GM12875 (cell line): ENCODE results near the gene DNAJC9.

Experiments
- H3K4me3 ChIP-seq: one replicate; pipeline ENCODE4 v1.5.1; 2011; ENCODE audit warnings: low read depth, low read length, control low read depth
- CTCF ChIP-seq: IDR thresholded peaks from 2 replicates; pipeline ENCODE4 v1.5.1; 2011; ENCODE audit warnings: low read depth, mild to moderate bottlenecking, control low read depth, inconsistent platforms, low read length, moderate library complexity, borderline replicate concordance; ENCODE audit not compliant: insufficient read depth

Gene DNAJC9

GRCh38 chr10:73225518-73225917, 21.5 kb downstream of the DNAJC9 start:
- TF ChIP-seq CTCF: no peak
- H3K4me3 ChIP-seq: no peak overlapping the region

- H3K4me3 ChIP-seq: no peak overlapping the region
- no peak for TF ChIP-seq CTCF
Observed at GRCh38 chr10:73220989-73221388, 26.1 kb downstream of the DNAJC9 start.

GRCh38 chr10:73219384-73219783, 27.7 kb downstream of the DNAJC9 start:
- no peak for TF ChIP-seq CTCF

GRCh38 chr10:73218431-73219191, 28.4 kb downstream of the DNAJC9 start:
- TF ChIP-seq CTCF: peak; percentile 50; the same call in 1 of the 2 replicates

More at GRCh38 chr10:73219384-73219783, 27.7 kb downstream of the DNAJC9 start:
- H3K4me3 ChIP-seq: no peak overlapping the region

GRCh38 chr10:73217628-73218027, 29.4 kb downstream of the DNAJC9 start:
- TF ChIP-seq CTCF: no peak
- H3K4me3 ChIP-seq: no peak overlapping the region

More at GRCh38 chr10:73218431-73219191, 28.4 kb downstream of the DNAJC9 start:
- H3K4me3 ChIP-seq: no peak overlapping the region

- no peak overlapping the region for H3K4me3 ChIP-seq
- TF ChIP-seq CTCF: no peak
Observed at GRCh38 chr10:73215749-73216148, 31.3 kb downstream of the DNAJC9 start.
